Measurements from ENCODE around the gene PIK3R5. TPM values are rescaled to one million over a fixed set of nuclear protein-coding genes. Genes with fewer than 3 reads are reported as not detected.

PIK3R5 gene
- total RNA-seq, 1 donor from 2014 or later = not detected

GRCh38 chr17:8832711-8833352 is 132.7 kb downstream of the PIK3R5 start:
- no peak for DNase-seq (ENCODE audit: low read depth)

- no peak for DNase-seq (ENCODE audit: low read depth)
Observed at GRCh38 chr17:8831234-8831849, 134.2 kb downstream of the PIK3R5 start.

GRCh38 chr17:8830141-8830540 is 135.4 kb downstream of the PIK3R5 start:
- no peak for DNase-seq (ENCODE audit: low read depth)

GRCh38 chr17:8829036-8829941 is 136.2 kb downstream of the PIK3R5 start:
- DNase-seq (ENCODE audit: low read depth) = no peak

Other genes with a start within 250 kb of the PIK3R5 start
- gene CCDC42, start 220.9 kb downstream of the PIK3R5 start, total RNA-seq = not detected in 2 replicates
- gene SPDYE4, start 207.2 kb downstream of the PIK3R5 start, total RNA-seq = not detected in 2 replicates
- 2.1 TPM in 1 of 2 replicates, not detected in the other for gene MFSD6L, start 166.3 kb downstream of the PIK3R5 start, total RNA-seq
- not detected in 2 replicates for gene PIK3R6, start 98.0 kb downstream of the PIK3R5 start, total RNA-seq
- gene NTN1, start 55.8 kb upstream of the PIK3R5 start, total RNA-seq = 0.94 and 3.1 TPM in 2 replicates

All from renal cortical epithelial cell (primary cell).